ENCODE measurements around the gene LGALS1.

DNA sequence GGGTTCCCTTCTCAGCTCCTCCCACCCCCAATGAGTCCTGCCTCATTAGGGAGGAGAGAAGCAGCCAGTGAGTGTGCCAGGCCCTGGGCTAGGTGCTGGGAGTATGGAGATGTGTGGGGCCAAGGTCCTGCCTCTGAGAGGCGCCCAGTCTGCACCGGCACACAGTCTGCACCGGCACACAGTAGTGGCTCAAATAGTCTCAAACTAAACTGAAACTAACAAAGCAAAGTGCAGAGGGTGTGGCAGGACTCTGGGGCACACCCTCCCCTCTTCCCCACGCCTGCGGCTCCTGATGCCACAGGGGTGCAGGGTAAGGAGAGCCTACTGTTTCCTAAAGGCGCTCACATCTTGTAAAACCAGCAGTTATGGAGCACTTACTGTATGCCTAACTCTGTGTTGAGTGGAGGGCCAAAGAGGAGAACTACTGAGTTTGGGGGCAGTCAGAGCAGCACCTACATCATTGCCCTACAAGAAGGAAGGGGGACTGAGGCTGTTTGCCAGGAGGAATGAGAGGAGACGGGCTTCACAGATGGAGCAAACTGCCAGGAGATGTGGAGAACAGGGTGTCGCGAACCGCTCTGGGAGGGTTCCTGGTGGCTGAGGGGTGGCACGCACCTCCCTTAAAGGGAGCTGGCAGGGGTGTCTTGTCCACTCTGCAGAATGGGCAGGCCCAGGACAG lies 36.9 kb upstream of the LGALS1 start:
- TF ChIP-seq, protein P1, sequence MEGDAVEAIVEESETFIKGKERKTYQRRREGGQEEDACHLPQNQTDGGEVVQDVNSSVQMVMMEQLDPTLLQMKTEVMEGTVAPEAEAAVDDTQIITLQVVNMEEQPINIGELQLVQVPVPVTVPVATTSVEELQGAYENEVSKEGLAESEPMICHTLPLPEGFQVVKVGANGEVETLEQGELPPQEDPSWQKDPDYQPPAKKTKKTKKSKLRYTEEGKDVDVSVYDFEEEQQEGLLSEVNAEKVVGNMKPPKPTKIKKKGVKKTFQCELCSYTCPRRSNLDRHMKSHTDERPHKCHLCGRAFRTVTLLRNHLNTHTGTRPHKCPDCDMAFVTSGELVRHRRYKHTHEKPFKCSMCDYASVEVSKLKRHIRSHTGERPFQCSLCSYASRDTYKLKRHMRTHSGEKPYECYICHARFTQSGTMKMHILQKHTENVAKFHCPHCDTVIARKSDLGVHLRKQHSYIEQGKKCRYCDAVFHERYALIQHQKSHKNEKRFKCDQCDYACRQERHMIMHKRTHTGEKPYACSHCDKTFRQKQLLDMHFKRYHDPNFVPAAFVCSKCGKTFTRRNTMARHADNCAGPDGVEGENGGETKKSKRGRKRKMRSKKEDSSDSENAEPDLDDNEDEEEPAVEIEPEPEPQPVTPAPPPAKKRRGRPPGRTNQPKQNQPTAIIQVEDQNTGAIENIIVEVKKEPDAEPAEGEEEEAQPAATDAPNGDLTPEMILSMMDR (IDR thresholded peaks at IDR 0.05; ENCODE audit: low read depth, low read length, missing input control): no peak
- TF ChIP-seq, protein P2, sequence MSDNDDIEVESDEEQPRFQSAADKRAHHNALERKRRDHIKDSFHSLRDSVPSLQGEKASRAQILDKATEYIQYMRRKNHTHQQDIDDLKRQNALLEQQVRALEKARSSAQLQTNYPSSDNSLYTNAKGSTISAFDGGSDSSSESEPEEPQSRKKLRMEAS (IDR thresholded peaks at IDR 0.05): no peak
- no peak for TF ChIP-seq SP1 (IDR thresholded peaks at IDR 0.05)
- no peak for TF ChIP-seq RAD21 (IDR thresholded peaks at IDR 0.05)
- no peak for TF ChIP-seq YY1 (IDR thresholded peaks at IDR 0.05)
